OCI-LY7 (cell line): ENCODE results near the gene POLR2E. TPM values are rescaled to one million over a fixed set of nuclear protein-coding genes. Genes with fewer than 3 reads are reported as not detected.

Experiments used
- BruUV-seq: library from RNA; stranded (reverse); fragments of 400-500 nt; replicated peaks from 2 replicates; lab custom pipeline; 2021; lab: Mats Ljungman, UMichigan
- CTCF ChIA-PET: fragments of 300-600 bp; sonication (Branson Sonifier 250); formaldehyde crosslinking; loops from one replicate; lab custom pipeline; 2022; ENCODE audit warnings: antibody characterized with exemption; ENCODE audit not compliant: unreplicated experiment; lab: Charles Lee
- POLR2A ChIA-PET: fragments of 300-600 bp; sonication (Branson Sonifier 250); formaldehyde crosslinking; loops from one replicate; lab custom pipeline; 2022; ENCODE audit warnings: antibody characterized with exemption; lab: Charles Lee
- DNase-seq: peaks from one replicate; pipeline ENCODE4 v3.0.0-alpha.2; 2015; ENCODE audit warnings: low spot score
- H2AFZ ChIP-seq: fragments of 200-600 bp; sonication (generic), shearing (Covaris generic); 2 replicates; pipeline ENCODE4 v1.6.1; 2014; ENCODE audit warnings: mild to moderate bottlenecking, antibody characterized with exemption, low read length, moderate library complexity
- H3K27ac ChIP-seq: fragments of 200-600 bp; sonication (generic); 2 replicates; pipeline ENCODE4 v1.5.1; 2014; ENCODE audit warnings: mixed run types, low read depth, mild to moderate bottlenecking, moderate library complexity, low read length, inconsistent platforms; ENCODE audit not compliant: poor library complexity, severe bottlenecking
- H3K36me3 ChIP-seq: fragments of 200-600 bp; sonication (generic); 2 replicates; pipeline ENCODE4 v1.6.1; 2014; ENCODE audit warnings: mild to moderate bottlenecking, antibody characterized with exemption, low read length, moderate library complexity, mixed read lengths; ENCODE audit not compliant: insufficient read depth
- H3K4me1 ChIP-seq: fragments of 200-600 bp; sonication (generic); 2 replicates; pipeline ENCODE4 v1.5.1; 2014; ENCODE audit warnings: mild to moderate bottlenecking, low read length; ENCODE audit not compliant: insufficient read depth, poor library complexity, severe bottlenecking
- H3K4me2 ChIP-seq: fragments of 200-600 bp; sonication (generic); 2 replicates; pipeline ENCODE4 v1.6.1; 2014; ENCODE audit warnings: mild to moderate bottlenecking, low read length
- H3K4me3 ChIP-seq: fragments of 200-600 bp; sonication (generic); 2 replicates; pipeline ENCODE4 v1.5.1; 2014; ENCODE audit warnings: mild to moderate bottlenecking, low read depth, low read length; ENCODE audit not compliant: poor library complexity, severe bottlenecking
- H3K79me2 ChIP-seq: fragments of 200-600 bp; sonication (generic); 2 replicates; pipeline ENCODE4 v1.6.1; 2016; ENCODE audit warnings: low read depth, mild to moderate bottlenecking, low read length, moderate library complexity, mixed read lengths; ENCODE audit not compliant: insufficient read depth
- H3K9me2 ChIP-seq: fragments of 200-600 bp; sonication (generic); 2 replicates; pipeline ENCODE4 v1.6.1; 2016; ENCODE audit warnings: mild to moderate bottlenecking, low read length, mixed read lengths; ENCODE audit not compliant: insufficient read depth
- H3K9me3 ChIP-seq: fragments of 200-600 bp; sonication (generic); 2 replicates; pipeline ENCODE4 v1.6.1; 2014; ENCODE audit warnings: mild to moderate bottlenecking, mixed run types, low read length, mixed read lengths
- H4K20me1 ChIP-seq: fragments of 200-600 bp; sonication (generic); 2 replicates; pipeline ENCODE4 v1.6.1; 2014; ENCODE audit warnings: mild to moderate bottlenecking, antibody characterized with exemption, low read length, moderate library complexity, mixed read lengths; ENCODE audit not compliant: insufficient read depth
- EZH2phosphoT487 ChIP-seq: fragments of 200-600 bp; sonication (generic); IDR thresholded peaks from 2 replicates; pipeline ENCODE4 v1.6.1; 2018; ENCODE audit warnings: low read depth, borderline replicate concordance, mild to moderate bottlenecking, mixed run types, antibody characterized with exemption, low read length, moderate library complexity, mixed read lengths
- intact Hi-C: fragments of 100-400 bp; cut with micrococcal nuclease; formaldehyde crosslinking; loops from one replicate; pipeline ENCODE4 v1.10.0; 2022; ENCODE audit not compliant: unreplicated experiment
- total RNA-seq, 2 experiments: library from RNA; depleted of rRNA in 1 of 2; stranded (reverse); fragments of >200 nt in 1 of 2; shearing (Covaris generic) in 1 of 2; gene quantifications; 2 replicates each; pipeline ENCODE4 v1.2.3, GENCODE V29; 2014 to 2022
- TF ChIP-seq, protein P1 (sequence below): fragments of 200-600 bp; sonication (generic); conservative IDR thresholded peaks from 2 replicates; pipeline ENCODE4 v1.5.1; 2014; ENCODE audit warnings: mild to moderate bottlenecking, antibody characterized with exemption, low read length, moderate library complexity, mixed read lengths

Gene POLR2E
- total RNA-seq, 2 experiments from 2014 or later, result 153 to 193 TPM

GRCh38 chr19:1039646-1040475 is 55.3 kb downstream of the POLR2E start, which contains the start of gene ABCA7:
ABCA7 (plus strand) TSS chr19:1040107; CDS start chr19:1041362, 1,255 bp downstream.
- H3K27ac ChIP-seq, result peak within 1 kb of the TSS; percentile 97
- H3K79me2 ChIP-seq, result 0 out of 2 replicates have a peak, but pooled peaks cover 5% of the 10 kb centered on the region
- intact Hi-C loops, result loop anchor here (2.0 kb wide), 3 partner anchors 13 to 37 kb away; partner anchors contain the start of genes CNN2, RNU6-2 and TMEM259
- H3K4me3 ChIP-seq, result peak within 1 kb of the TSS; percentile 85
- no peak within 1 kb of the TSS for H2AFZ ChIP-seq
- H3K9me3 ChIP-seq, result no peaks in the 10 kb centered on the region
- peak within 1 kb of the TSS; percentile 93 for H3K4me2 ChIP-seq
- H3K36me3 ChIP-seq, result peaks cover 22% of the 10 kb centered on the region
- ChIA-PET POLR2A (interaction anchor here (0.6 to 3.2 kb wide), 2 partner anchors 13 to 36 kb away, joined by 4 to 15 read pairs; partner anchors contain the start of gene CNN2), CTCF (interaction anchor here (0.9 kb wide), 1 partner anchor 11 kb away, joined by 3 read pairs; no protein-coding TSS in a partner anchor)
- peak; percentile 99 for DNase-seq
- H3K4me1 ChIP-seq, result peaks cover 49% of the 10 kb centered on the region
- TF ChIP-seq EZH2phosphoT487, result no peak
- TF ChIP-seq, protein P1, sequence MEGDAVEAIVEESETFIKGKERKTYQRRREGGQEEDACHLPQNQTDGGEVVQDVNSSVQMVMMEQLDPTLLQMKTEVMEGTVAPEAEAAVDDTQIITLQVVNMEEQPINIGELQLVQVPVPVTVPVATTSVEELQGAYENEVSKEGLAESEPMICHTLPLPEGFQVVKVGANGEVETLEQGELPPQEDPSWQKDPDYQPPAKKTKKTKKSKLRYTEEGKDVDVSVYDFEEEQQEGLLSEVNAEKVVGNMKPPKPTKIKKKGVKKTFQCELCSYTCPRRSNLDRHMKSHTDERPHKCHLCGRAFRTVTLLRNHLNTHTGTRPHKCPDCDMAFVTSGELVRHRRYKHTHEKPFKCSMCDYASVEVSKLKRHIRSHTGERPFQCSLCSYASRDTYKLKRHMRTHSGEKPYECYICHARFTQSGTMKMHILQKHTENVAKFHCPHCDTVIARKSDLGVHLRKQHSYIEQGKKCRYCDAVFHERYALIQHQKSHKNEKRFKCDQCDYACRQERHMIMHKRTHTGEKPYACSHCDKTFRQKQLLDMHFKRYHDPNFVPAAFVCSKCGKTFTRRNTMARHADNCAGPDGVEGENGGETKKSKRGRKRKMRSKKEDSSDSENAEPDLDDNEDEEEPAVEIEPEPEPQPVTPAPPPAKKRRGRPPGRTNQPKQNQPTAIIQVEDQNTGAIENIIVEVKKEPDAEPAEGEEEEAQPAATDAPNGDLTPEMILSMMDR, result peak; percentile 27; the same call in 1 of the 2 replicates
- no peaks in the 10 kb centered on the region for H3K9me2 ChIP-seq
- H4K20me1 ChIP-seq, result no peaks in the 10 kb centered on the region; the same call in 1 of the 2 replicates
- BruUV-seq, result no TSS peak

GRCh38 chr19:1038978-1039645 is 56.1 kb downstream of the POLR2E start:
- intact Hi-C loops, result loop anchor here (2.0 kb wide), 2 partner anchors 18 to 38 kb away; partner anchors contain the start of genes RNU6-2 and TMEM259
- Histone ChIP-seq H3K4me2 (peak overlapping the region; percentile 77), H3K9me3 (no peaks in the 10 kb centered on the region), H3K79me2 (0 out of 2 replicates have a peak, but pooled peaks cover 5% of the 10 kb centered on the region), H3K4me1 (peaks cover 43% of the 10 kb centered on the region), H3K9me2 (no peaks in the 10 kb centered on the region), H3K36me3 (peaks cover 22% of the 10 kb centered on the region), H3K27ac (peak overlapping the region; percentile 97), H4K20me1 (no peaks in the 10 kb centered on the region; the same call in 1 of the 2 replicates), H3K4me3 (peak overlapping the region; percentile 85), H2AFZ (no peak overlapping the region)
- peak; percentile 55 for DNase-seq
- POLR2A ChIA-PET, result interaction anchor here (0.6 to 3.2 kb wide), 2 partner anchors 12 to 23 kb away, joined by 4 to 15 read pairs; partner anchors contain the start of gene CNN2
- BruUV-seq, result no TSS peak
- TF ChIP-seq EZH2phosphoT487, result no peak
- TF ChIP-seq, protein P1, result no peak
- CTCF ChIA-PET, result interaction anchor here (0.9 kb wide), 1 partner anchor 11 kb away, joined by 3 read pairs; no protein-coding TSS in a partner anchor
